Keratinocyte (primary cell): ENCODE results near the gene BEND5. TPM values are rescaled to one million over a fixed set of nuclear protein-coding genes. Genes with fewer than 3 reads are reported as not detected.

Experiments used
- DNase-seq: peaks from one replicate; pipeline ENCODE4 v3.0.0-alpha.2; 2011; ENCODE audit warnings: low read depth, missing footprints, low spot score
- FAIRE-seq: peaks from 2 replicates; lab custom pipeline; 2011; peaks lifted over from hg19 to GRCh38; lab: Jason Lieb, UNC
- H2AFZ ChIP-seq: 2 replicates; pipeline ENCODE4 v1.6.0; 2012; ENCODE audit warnings: low read length, control low read depth, inconsistent platforms; ENCODE audit not compliant: control insufficient read depth
- H3K27ac ChIP-seq: 2 replicates; pipeline ENCODE4 v1.5.1; 2011; ENCODE audit warnings: low read length; ENCODE audit not compliant: control insufficient read depth, insufficient read depth
- H3K27me3 ChIP-seq: 3 replicates; pipeline ENCODE4 v1.6.0; 2011; ENCODE audit warnings: low read length; ENCODE audit not compliant: control insufficient read depth, insufficient read depth; ENCODE audit errors: extremely low read depth
- H3K36me3 ChIP-seq, 2 experiments: 2 replicates in 1 of 2; 3 replicates in 1 of 2; pipeline ENCODE4 v1.5.1; 2011; ENCODE audit warnings: low read length in 2 of 2, mild to moderate bottlenecking in 1 of 2; ENCODE audit not compliant: control insufficient read depth in 2 of 2, insufficient read depth in 2 of 2; ENCODE audit errors: extremely low read depth in 1 of 2
- H3K4me1 ChIP-seq: 3 replicates; pipeline ENCODE4 v1.5.1; 2011; ENCODE audit warnings: low read length; ENCODE audit not compliant: control insufficient read depth, insufficient read depth; ENCODE audit errors: extremely low read depth
- H3K4me2 ChIP-seq: 3 replicates; pipeline ENCODE4 v1.6.0; 2011; ENCODE audit warnings: low read depth, low read length; ENCODE audit not compliant: control insufficient read depth, insufficient read depth; ENCODE audit errors: extremely low read depth
- H3K4me3 ChIP-seq, 3 experiments: fragments of 200-600 bp in 1 of 3; sonication (generic) in 1 of 3; 2 replicates in 2 of 3; 3 replicates in 1 of 3; pipeline ENCODE4 v1.5.1; 2011 to 2016; ENCODE audit warnings: low read length in 3 of 3, mild to moderate bottlenecking in 3 of 3, control low read depth in 2 of 3, inconsistent platforms in 1 of 3, low read depth in 1 of 3, mixed read lengths in 1 of 3, mixed run types in 1 of 3, moderate library complexity in 1 of 3; ENCODE audit not compliant: control insufficient read depth in 2 of 3, insufficient read depth in 2 of 3; ENCODE audit errors: extremely low read depth in 1 of 3
- H3K79me2 ChIP-seq: 2 replicates; pipeline ENCODE4 v1.6.0; 2012; ENCODE audit warnings: low read length; ENCODE audit not compliant: control insufficient read depth, insufficient read depth
- H3K9ac ChIP-seq: 3 replicates; pipeline ENCODE4 v1.6.0; 2011; ENCODE audit warnings: low read length; ENCODE audit not compliant: control insufficient read depth, insufficient read depth; ENCODE audit errors: extremely low read depth
- H3K9me1 ChIP-seq: 3 replicates; pipeline ENCODE4 v1.6.0; 2011; ENCODE audit warnings: low read length; ENCODE audit not compliant: control insufficient read depth, insufficient read depth; ENCODE audit errors: extremely low read depth
- H3K9me3 ChIP-seq: 2 replicates; pipeline ENCODE4 v1.5.1; 2012; ENCODE audit warnings: low read depth, low read length; ENCODE audit not compliant: control insufficient read depth
- H4K20me1 ChIP-seq: 3 replicates; pipeline ENCODE4 v1.6.0; 2011; ENCODE audit warnings: low read length; ENCODE audit not compliant: control insufficient read depth, insufficient read depth; ENCODE audit errors: extremely low read depth
- EZH2 ChIP-seq: IDR thresholded peaks from one replicate; pipeline ENCODE4 v1.6.1; 2012; ENCODE audit warnings: inconsistent platforms, mild to moderate bottlenecking, low read length, moderate library complexity
- dilution Hi-C: fragments of 300-500 bp; cut with MboI; formaldehyde crosslinking; loops from one replicate; pipeline ENCODE4 v1.7.0; 2020; ENCODE audit warnings: low sequenced_read_pairs; ENCODE audit not compliant: extremely low pct_ligation_motif_present
- polyA plus RNA-seq, 5 experiments: library from polyadenylated mRNA; depleted of rRNA in 3 of 5; stranded (reverse) in 3 of 5; stranded (forward) in 1 of 5; unstranded in 1 of 5; fragments of >200 nt; gene quantifications; 1 replicate in 1 of 5; 2 replicates in 3 of 5; 3 replicates in 1 of 5; pipeline versions ENCODE4 v1.2.1 to v1.2.3, GENCODE V29; 2011 to 2012; ENCODE audit warnings: missing spikeins in 2 of 5, low read depth in 1 of 5, low replicate concordance in 1 of 5
- TF ChIP-seq, protein P1 (sequence below), 3 experiments: IDR thresholded peaks in 1 of 3; conservative IDR thresholded peaks in 1 of 3; optimal IDR thresholded peaks in 1 of 3; 2 replicates in 2 of 3; 3 replicates in 1 of 3; pipeline versions ENCODE3 to v1.5.1; 2011; ENCODE audit warnings: low read length in 3 of 3, mild to moderate bottlenecking in 3 of 3, moderate library complexity in 2 of 3, control low read depth in 1 of 3, inconsistent platforms in 1 of 3; ENCODE audit not compliant: insufficient read depth in 2 of 3; ENCODE audit errors: extremely low read depth in 1 of 3

The BEND5 gene
- polyA plus RNA-seq, 1 donor (not counting 4 experiments of a cell fraction or from before 2014, with no cell fraction given): not detected

DNA sequence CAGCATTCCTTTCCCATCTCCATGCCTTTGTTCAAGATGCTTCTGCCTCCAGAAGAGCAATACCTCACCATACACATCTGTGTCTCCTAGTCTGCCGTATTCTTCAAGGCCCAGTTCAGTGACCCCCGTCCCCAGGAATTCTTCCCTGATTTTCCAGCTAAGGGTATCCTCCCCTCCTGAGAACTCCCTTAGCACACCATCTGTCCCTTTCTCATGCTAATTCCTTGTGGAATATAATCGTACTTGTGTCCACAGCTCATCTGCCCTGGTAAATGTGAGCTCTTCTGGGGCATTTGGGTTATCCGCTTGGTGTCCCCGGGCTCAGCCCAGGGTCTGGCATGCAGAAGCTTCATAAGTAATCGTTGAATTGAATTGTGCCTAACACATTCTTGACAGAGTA, 40.9 kb downstream of the BEND5 start:
- TF ChIP-seq, protein P1, sequence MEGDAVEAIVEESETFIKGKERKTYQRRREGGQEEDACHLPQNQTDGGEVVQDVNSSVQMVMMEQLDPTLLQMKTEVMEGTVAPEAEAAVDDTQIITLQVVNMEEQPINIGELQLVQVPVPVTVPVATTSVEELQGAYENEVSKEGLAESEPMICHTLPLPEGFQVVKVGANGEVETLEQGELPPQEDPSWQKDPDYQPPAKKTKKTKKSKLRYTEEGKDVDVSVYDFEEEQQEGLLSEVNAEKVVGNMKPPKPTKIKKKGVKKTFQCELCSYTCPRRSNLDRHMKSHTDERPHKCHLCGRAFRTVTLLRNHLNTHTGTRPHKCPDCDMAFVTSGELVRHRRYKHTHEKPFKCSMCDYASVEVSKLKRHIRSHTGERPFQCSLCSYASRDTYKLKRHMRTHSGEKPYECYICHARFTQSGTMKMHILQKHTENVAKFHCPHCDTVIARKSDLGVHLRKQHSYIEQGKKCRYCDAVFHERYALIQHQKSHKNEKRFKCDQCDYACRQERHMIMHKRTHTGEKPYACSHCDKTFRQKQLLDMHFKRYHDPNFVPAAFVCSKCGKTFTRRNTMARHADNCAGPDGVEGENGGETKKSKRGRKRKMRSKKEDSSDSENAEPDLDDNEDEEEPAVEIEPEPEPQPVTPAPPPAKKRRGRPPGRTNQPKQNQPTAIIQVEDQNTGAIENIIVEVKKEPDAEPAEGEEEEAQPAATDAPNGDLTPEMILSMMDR (optimal IDR thresholded peaks at IDR 0.05 in 1 of 3, IDR thresholded peaks at IDR 0.05 in 1 of 3, conservative IDR thresholded peaks at IDR 0.05 in 1 of 3; ENCODE audit: extremely low read depth in 1 of 3, insufficient read depth in 2 of 3, low read length in 3 of 3): no peak
- TF ChIP-seq EZH2: no peak
- H3K27me3 ChIP-seq: no peaks in the 10 kb centered on the region
- no peak for DNase-seq
- H3K4me2 ChIP-seq: no peak overlapping the region
- H4K20me1 ChIP-seq: no peaks in the 10 kb centered on the region
- no peak overlapping the region for H3K4me3 ChIP-seq
- no peaks in the 10 kb centered on the region for H3K4me1 ChIP-seq
- H2AFZ ChIP-seq: no peak overlapping the region
- no peak overlapping the region for H3K9ac ChIP-seq
- no peak overlapping the region for H3K27ac ChIP-seq
- FAIRE-seq: no peak
- H3K36me3 ChIP-seq: no peaks in the 10 kb centered on the region
- dilution Hi-C loops: no loop called here
- no peaks in the 10 kb centered on the region for H3K79me2 ChIP-seq
- no peaks in the 10 kb centered on the region for H3K9me1 ChIP-seq
- H3K9me3 ChIP-seq: no peaks in the 10 kb centered on the region

DNA sequence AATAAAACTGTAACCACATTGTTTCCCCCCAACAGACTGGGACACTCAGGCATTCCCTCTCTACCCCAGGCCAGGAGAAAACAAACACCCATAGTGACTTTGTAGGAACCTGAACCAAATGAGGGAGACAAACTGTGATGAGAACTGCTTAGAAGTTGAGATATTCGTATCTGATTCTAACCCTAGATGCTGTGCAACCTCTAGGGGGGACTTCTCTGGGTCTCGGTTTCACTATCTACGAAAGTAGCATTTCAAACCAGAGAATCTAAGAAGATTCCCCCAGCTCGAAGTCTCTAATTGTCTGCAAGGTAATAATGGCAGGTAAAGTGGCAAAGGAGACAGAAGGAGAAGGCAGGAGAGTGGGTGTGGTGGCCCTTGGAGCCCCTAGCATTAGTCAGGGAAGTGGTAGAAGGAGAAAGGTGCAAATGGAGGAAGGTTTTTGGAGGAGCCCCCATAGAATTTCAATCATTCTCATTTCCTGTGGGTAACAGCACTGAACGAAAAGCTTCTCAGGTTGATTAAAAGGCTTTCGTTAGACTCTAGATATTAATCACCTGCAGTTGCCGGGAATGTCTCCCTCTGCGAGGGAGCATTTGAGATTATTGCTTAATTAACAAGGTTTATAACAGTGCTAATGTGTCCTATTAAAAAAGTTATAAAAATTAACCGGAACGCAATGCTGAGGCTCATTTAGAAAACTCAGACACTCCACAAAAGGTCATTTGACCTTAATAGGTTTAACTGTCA, 46.4 kb downstream of the BEND5 start:
- no peaks in the 10 kb centered on the region for H3K9me1 ChIP-seq
- no peak overlapping the region for H3K27ac ChIP-seq
- no peak for DNase-seq
- no peak for FAIRE-seq
- no peaks in the 10 kb centered on the region for H4K20me1 ChIP-seq
- H2AFZ ChIP-seq: no peak overlapping the region
- TF ChIP-seq, protein P1 (optimal IDR thresholded peaks at IDR 0.05 in 1 of 3, IDR thresholded peaks at IDR 0.05 in 1 of 3, conservative IDR thresholded peaks at IDR 0.05 in 1 of 3; ENCODE audit: extremely low read depth in 1 of 3, insufficient read depth in 2 of 3, low read length in 3 of 3): no peak
- no peak for TF ChIP-seq EZH2
- H3K27me3 ChIP-seq: no peaks in the 10 kb centered on the region
- no peak overlapping the region for H3K9ac ChIP-seq
- no peaks in the 10 kb centered on the region for H3K79me2 ChIP-seq
- no peak overlapping the region for H3K4me3 ChIP-seq
- dilution Hi-C loops: no loop called here
- H3K9me3 ChIP-seq: no peaks in the 10 kb centered on the region
- H3K36me3 ChIP-seq: no peaks in the 10 kb centered on the region
- no peak overlapping the region for H3K4me2 ChIP-seq
- no peaks in the 10 kb centered on the region for H3K4me1 ChIP-seq
